HK-2 (cell line): ENCODE results near the gene EPB41L3.

Experiments
- DNase-seq: peaks from one replicate; pipeline ENCODE4 v3.0.0-alpha.2; 2018; ENCODE audit not compliant: unreplicated experiment

EPB41L3 gene

GRCh38 chr18:5415031-5415430, 128.8 kb downstream of the EPB41L3 start:
- DNase-seq: no peak

- no peak for DNase-seq
Measured at GRCh38 chr18:5414546-5414945, 129.3 kb downstream of the EPB41L3 start.

- DNase-seq: no peak
Measured at GRCh38 chr18:5413447-5413846, 130.3 kb downstream of the EPB41L3 start.

GRCh38 chr18:5410582-5410981, 133.2 kb downstream of the EPB41L3 start:
- no peak for DNase-seq

- no peak for DNase-seq
Measured at GRCh38 chr18:5398269-5398668, 145.5 kb downstream of the EPB41L3 start.

- DNase-seq: no peak
Measured at GRCh38 chr18:5397102-5397501, 146.7 kb downstream of the EPB41L3 start.

- DNase-seq: no peak
Measured at GRCh38 chr18:5395860-5396448, 147.8 kb downstream of the EPB41L3 start.

GRCh38 chr18:5393779-5394178, 150.0 kb downstream of the EPB41L3 start:
- DNase-seq: no peak

GRCh38 chr18:5391409-5391808, 152.4 kb downstream of the EPB41L3 start:
- DNase-seq: no peak

GRCh38 chr18:5389356-5389755, 154.4 kb downstream of the EPB41L3 start:
- no peak for DNase-seq

- no peak for DNase-seq
Measured at GRCh38 chr18:5388896-5389295, 154.9 kb downstream of the EPB41L3 start.

GRCh38 chr18:5380586-5380985, 163.2 kb downstream of the EPB41L3 start:
- DNase-seq: no peak

GRCh38 chr18:5376986-5377385, 166.8 kb downstream of the EPB41L3 start:
- DNase-seq: no peak

- DNase-seq: no peak
Measured at GRCh38 chr18:5370332-5370731, 173.5 kb downstream of the EPB41L3 start.

GRCh38 chr18:5369513-5369912, 174.3 kb downstream of the EPB41L3 start:
- DNase-seq: no peak

GRCh38 chr18:5365443-5365842, 178.4 kb downstream of the EPB41L3 start:
- no peak for DNase-seq

- no peak for DNase-seq
Measured at GRCh38 chr18:5350636-5351035, 193.2 kb downstream of the EPB41L3 start.
